A549 (cell line): ENCODE data around the gene CACNG8.

Experiments used
- ELK1 ChIP-seq: fragments of 150-350 bp; IDR thresholded peaks from 2 replicates; pipeline ENCODE4 v1.6.1; 2014; ENCODE audit warnings: low read depth, mild to moderate bottlenecking, low read length
- HDAC2 ChIP-seq: fragments of 200-600 bp; sonication (generic); IDR thresholded peaks from 2 replicates; pipeline ENCODE4 v1.6.1; 2016
- JUN ChIP-seq, 2 experiments: fragments of >200 bp; sonication (Bioruptor Twin); formaldehyde crosslinking; IDR thresholded peaks; 2 replicates in 1 of 2; 3 replicates in 1 of 2; pipeline ENCODE4 v1.6.1; 2016 to 2017
- NFE2L2 ChIP-seq: fragments of 150-350 bp; conservative IDR thresholded peaks from 2 replicates; pipeline ENCODE4 v1.6.1; 2014; ENCODE audit warnings: low read length
- POLR2A ChIP-seq: IDR thresholded peaks from 2 replicates; pipeline ENCODE4 v1.6.1; 2012; ENCODE audit warnings: mild to moderate bottlenecking, low read length
- RFX5 ChIP-seq: fragments of 450-650 bp; IDR thresholded peaks from 2 replicates; pipeline ENCODE4 v1.7.1; 2014; ENCODE audit warnings: antibody characterized with exemption, mild to moderate bottlenecking, moderate library complexity
- TP53 ChIP-seq: fragments of 250-450 bp; sonication (Bioruptor Pico); IDR thresholded peaks from 2 replicates; pipeline ENCODE4 v1.5.0; 2021; ENCODE audit warnings: mild to moderate bottlenecking, moderate library complexity
- ZSCAN20 ChIP-seq: fragments of 250-450 bp; sonication (Bioruptor Pico); IDR thresholded peaks from 2 replicates; pipeline ENCODE4 v1.8.0; 2022; ENCODE audit warnings: mild to moderate bottlenecking, moderate library complexity
- TF ChIP-seq, protein P1 (sequence below): fragments of >200 bp; sonication (Bioruptor Twin); formaldehyde crosslinking; IDR thresholded peaks from 3 replicates; pipeline ENCODE4 v1.5.1; 2016

DNA sequence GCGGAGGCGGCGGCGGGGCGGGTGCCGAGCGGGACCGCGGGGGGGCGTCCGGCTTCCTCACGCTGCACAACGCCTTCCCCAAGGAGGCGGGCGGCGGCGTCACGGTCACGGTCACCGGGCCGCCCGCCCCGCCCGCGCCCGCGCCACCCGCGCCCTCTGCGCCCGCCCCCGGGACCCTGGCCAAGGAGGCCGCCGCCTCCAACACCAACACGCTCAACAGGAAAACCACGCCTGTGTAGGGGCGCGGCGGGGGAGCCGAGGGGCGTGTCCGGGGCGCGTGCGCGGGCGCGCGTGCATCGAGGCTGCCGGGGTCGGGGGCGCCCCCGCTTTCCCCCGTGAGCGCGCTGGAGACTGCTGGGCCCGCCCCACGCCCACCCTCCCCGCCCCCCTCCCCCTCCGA is 19.9 kb downstream of the CACNG8 start:
- TF ChIP-seq NFE2L2 (no peak), TP53 (no peak), RFX5 (no peak), ZSCAN20 (CRISPR knock-in tag) (no peak), POLR2A (no peak), JUN (IDR thresholded peaks at IDR 0.05) (0 out of 5 replicates have a peak, but pooled peaks of 1 of the 2 experiments have one; percentile 50), HDAC2 (no peak), ELK1 (no peak)
- TF ChIP-seq, protein P1, sequence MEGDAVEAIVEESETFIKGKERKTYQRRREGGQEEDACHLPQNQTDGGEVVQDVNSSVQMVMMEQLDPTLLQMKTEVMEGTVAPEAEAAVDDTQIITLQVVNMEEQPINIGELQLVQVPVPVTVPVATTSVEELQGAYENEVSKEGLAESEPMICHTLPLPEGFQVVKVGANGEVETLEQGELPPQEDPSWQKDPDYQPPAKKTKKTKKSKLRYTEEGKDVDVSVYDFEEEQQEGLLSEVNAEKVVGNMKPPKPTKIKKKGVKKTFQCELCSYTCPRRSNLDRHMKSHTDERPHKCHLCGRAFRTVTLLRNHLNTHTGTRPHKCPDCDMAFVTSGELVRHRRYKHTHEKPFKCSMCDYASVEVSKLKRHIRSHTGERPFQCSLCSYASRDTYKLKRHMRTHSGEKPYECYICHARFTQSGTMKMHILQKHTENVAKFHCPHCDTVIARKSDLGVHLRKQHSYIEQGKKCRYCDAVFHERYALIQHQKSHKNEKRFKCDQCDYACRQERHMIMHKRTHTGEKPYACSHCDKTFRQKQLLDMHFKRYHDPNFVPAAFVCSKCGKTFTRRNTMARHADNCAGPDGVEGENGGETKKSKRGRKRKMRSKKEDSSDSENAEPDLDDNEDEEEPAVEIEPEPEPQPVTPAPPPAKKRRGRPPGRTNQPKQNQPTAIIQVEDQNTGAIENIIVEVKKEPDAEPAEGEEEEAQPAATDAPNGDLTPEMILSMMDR = no peak
